RWPE2 (cell line): ENCODE measurements around the gene OPRD1.

ENCODE experiments used
- ATAC-seq: fragments of 200-7000 bp; cut with Tn5 transposase; 3 replicates; pipeline ENCODE4 v1.9.1; 2021; ENCODE audit warnings: low read depth
- DNase-seq: peaks from one replicate; pipeline ENCODE4 v3.0.0-alpha.2; 2020; ENCODE audit warnings: low spot score
- H3K27ac ChIP-seq: fragments of 450-650 bp; 2 replicates; pipeline ENCODE4 v1.5.1; 2017; ENCODE audit warnings: mild to moderate bottlenecking; ENCODE audit not compliant: poor library complexity, severe bottlenecking
- H3K27me3 ChIP-seq: fragments of 250-450 bp; sonication (Bioruptor Pico); 2 replicates; pipeline ENCODE4 v1.5.1; 2021; ENCODE audit warnings: mild to moderate bottlenecking, moderate library complexity; ENCODE audit not compliant: insufficient read depth, poor library complexity, severe bottlenecking
- H3K36me3 ChIP-seq: fragments of 250-450 bp; sonication (Bioruptor Pico); 2 replicates; pipeline ENCODE4 v1.5.1; 2020; ENCODE audit warnings: low read depth, mild to moderate bottlenecking, moderate library complexity
- H3K4me1 ChIP-seq: fragments of 250-450 bp; sonication (Bioruptor Pico); 2 replicates; pipeline ENCODE4 v1.5.1; 2021; ENCODE audit warnings: mild to moderate bottlenecking, moderate library complexity; ENCODE audit not compliant: insufficient read depth, poor library complexity, severe bottlenecking
- H3K4me3 ChIP-seq: fragments of 250-450 bp; sonication (Bioruptor Pico); 2 replicates; pipeline ENCODE4 v1.5.1; 2021; ENCODE audit warnings: mild to moderate bottlenecking, moderate library complexity; ENCODE audit not compliant: severe bottlenecking
- H3K9me3 ChIP-seq: fragments of 250-450 bp; sonication (Bioruptor Pico); 2 replicates; pipeline ENCODE4 v1.5.1; 2021; ENCODE audit warnings: mild to moderate bottlenecking, moderate library complexity; ENCODE audit not compliant: severe bottlenecking
- TF ChIP-seq, protein P1 (sequence below): fragments of 450-650 bp; IDR thresholded peaks from one replicate; pipeline ENCODE4 v1.5.1; 2017; ENCODE audit warnings: mild to moderate bottlenecking, moderate library complexity; ENCODE audit not compliant: poor library complexity, severe bottlenecking

OPRD1 gene

DNA sequence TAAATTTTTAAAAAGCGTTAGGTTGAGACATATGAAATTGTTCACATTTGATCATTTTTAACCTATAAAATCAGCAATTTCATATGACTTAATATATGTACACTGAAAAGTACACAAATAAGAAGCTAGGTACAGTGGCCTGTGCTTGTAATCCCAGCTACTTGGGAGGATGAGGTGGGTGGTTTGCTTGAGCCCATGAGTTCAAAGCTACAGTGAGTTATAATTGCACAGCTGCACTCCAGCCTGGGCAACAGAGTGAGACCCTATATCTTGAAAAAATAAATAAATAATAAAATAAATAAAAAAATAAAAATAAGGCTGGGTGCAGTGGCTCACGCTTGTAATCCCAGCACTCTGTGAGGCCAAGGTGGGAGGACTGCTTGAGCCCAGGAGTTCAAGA is 97.2 kb downstream of the OPRD1 start:
- no peaks in the 10 kb centered on the region for H3K4me1 ChIP-seq
- no peaks in the 10 kb centered on the region for H3K36me3 ChIP-seq
- H3K27ac ChIP-seq: no peak overlapping the region
- H3K9me3 ChIP-seq: no peaks in the 10 kb centered on the region
- no peak for ATAC-seq
- no peaks in the 10 kb centered on the region for H3K27me3 ChIP-seq
- no peak for DNase-seq
- H3K4me3 ChIP-seq: no peak overlapping the region
- TF ChIP-seq, protein P1, sequence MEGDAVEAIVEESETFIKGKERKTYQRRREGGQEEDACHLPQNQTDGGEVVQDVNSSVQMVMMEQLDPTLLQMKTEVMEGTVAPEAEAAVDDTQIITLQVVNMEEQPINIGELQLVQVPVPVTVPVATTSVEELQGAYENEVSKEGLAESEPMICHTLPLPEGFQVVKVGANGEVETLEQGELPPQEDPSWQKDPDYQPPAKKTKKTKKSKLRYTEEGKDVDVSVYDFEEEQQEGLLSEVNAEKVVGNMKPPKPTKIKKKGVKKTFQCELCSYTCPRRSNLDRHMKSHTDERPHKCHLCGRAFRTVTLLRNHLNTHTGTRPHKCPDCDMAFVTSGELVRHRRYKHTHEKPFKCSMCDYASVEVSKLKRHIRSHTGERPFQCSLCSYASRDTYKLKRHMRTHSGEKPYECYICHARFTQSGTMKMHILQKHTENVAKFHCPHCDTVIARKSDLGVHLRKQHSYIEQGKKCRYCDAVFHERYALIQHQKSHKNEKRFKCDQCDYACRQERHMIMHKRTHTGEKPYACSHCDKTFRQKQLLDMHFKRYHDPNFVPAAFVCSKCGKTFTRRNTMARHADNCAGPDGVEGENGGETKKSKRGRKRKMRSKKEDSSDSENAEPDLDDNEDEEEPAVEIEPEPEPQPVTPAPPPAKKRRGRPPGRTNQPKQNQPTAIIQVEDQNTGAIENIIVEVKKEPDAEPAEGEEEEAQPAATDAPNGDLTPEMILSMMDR: no peak

DNA sequence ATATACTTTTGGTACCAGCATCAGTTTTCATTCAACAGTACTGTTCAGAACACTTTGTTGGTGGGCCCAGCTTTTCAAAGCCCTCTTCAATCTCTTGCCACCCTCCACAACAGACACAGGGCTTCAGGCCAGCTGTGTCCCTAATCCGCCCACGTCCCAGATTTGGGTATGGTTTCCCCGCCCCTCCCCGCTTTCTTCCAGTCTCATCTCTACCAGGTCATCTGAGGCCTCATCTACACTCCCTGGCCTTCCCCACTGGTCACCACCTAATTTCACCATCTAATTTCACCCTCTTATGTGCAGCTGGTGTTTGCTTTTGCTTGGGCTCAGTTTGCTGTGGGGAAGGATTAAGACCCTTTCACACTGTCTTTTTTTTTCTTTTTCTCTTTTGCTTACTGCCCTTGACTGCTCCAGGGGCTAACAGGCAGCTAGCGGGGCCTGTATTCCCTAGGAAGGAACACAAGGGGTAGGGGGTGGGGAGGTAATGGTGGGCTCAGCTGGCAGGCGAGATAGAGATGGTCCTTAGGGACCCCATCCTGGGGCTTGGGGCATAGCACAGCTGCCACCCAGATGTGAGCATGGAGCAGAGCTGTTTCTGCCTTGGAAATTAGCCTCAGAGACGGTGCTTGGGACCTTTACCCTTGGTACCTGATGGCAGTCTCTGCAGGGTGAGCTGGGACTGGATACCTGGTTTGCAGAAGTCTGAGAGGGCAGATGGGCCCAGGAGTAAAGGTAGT is 98.6 kb downstream of the OPRD1 start:
- TF ChIP-seq, protein P1: no peak
- Histone ChIP-seq H3K4me1 (no peaks in the 10 kb centered on the region), H3K9me3 (no peaks in the 10 kb centered on the region), H3K4me3 (no peak overlapping the region), H3K27me3 (no peaks in the 10 kb centered on the region), H3K27ac (no peak overlapping the region), H3K36me3 (no peaks in the 10 kb centered on the region)
- DNase-seq (no peak), ATAC-seq (no peak)

DNA sequence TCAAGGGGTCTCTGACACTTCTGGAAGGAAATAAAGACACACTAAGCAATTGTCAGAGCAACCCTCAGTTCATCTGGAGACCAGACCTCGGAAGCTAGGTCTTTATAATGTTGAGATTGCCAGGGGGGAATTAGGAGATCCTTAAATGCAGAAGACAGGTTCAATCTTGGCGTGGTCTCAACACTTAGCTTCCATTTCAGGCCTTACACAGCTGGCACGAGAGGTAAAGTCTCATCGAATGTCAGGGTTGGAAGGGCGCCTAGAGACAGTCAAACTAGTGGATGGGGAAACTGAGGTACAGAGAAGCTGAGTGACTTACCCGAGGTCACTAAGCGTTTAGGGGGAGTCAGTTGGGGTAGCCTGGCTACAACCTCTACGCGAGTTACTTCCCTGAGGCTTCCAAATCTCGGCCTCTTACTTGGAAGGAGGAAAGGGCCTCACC is 101.8 kb downstream of the OPRD1 start:
- ATAC-seq (no peak), DNase-seq (no peak)

GRCh38 chr1:28914228-28915030 is 102.5 kb downstream of the OPRD1 start, which contains the start of gene EPB41:
TSS of gene EPB41 (plus strand) at chr1:28914569. CDS start at chr1:28987438, 72,869 bp downstream.
- peak within 1 kb of the TSS; percentile 52 for H3K4me3 ChIP-seq
- H3K27me3 ChIP-seq: no peaks in the 10 kb centered on the region
- no peaks in the 10 kb centered on the region for H3K36me3 ChIP-seq
- DNase-seq (peak; percentile 82), ATAC-seq (peak; percentile 87)
- H3K27ac ChIP-seq: no peak within 1 kb of the TSS
- TF ChIP-seq, protein P1: no peak
- no peaks in the 10 kb centered on the region for H3K9me3 ChIP-seq
- H3K4me1 ChIP-seq: no peaks in the 10 kb centered on the region

More for the DNA sequence above, 101.8 kb downstream of the OPRD1 start:
- no peaks in the 10 kb centered on the region for H3K27me3 ChIP-seq
- TF ChIP-seq, protein P1: no peak
- H3K4me1 ChIP-seq: no peaks in the 10 kb centered on the region
- H3K9me3 ChIP-seq: no peaks in the 10 kb centered on the region
- no peak overlapping the region for H3K27ac ChIP-seq
- peak overlapping the region; percentile 52 for H3K4me3 ChIP-seq
- H3K36me3 ChIP-seq: no peaks in the 10 kb centered on the region
